Adrenal gland (tissue), 5 donors: ENCODE data around the gene CENPE.

ENCODE experiments used
- POLR2A ChIP-seq, 2 donors: fragments of 450-650 bp; IDR thresholded peaks; one replicate each; pipeline ENCODE4 v1.6.1; 2017; ENCODE audit warnings: antibody characterized with exemption in 2 of 2, mild to moderate bottlenecking in 2 of 2, moderate library complexity in 1 of 2
- TF ChIP-seq, protein P1 (sequence below), 6 experiments: fragments of 450-650 bp in 4 of 6; fragments of 200-600 bp in 2 of 6; sonication (generic) in 1 of 6; IDR thresholded peaks; 1 replicate in 5 of 6; 2 replicates in 1 of 6; pipeline versions ENCODE4 v1.5.1 to v1.8.0; 2016 to 2021; ENCODE audit warnings: antibody characterized with exemption in 6 of 6, mild to moderate bottlenecking in 2 of 6, moderate library complexity in 1 of 6
- donor health status: DM: no; HTN: no; CAD: no.

DNA sequence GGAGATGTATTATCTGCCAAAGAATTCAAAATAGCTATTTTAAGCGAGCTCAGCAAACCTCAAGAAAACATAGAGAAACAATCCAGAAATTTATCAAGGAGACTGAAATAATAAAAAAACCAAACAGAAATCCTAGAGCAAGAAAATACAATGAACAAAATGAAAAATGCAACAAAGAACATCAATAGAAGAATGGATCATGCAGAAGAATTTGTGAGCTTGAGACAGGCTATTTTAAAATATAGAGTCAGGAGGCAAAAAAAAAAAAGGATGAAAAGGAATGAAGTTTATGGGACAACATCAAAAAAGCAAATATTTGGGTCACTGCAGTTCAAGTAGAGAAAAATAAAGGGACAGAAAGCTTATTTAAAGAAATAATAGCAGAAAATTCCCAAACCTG is 29.1 kb downstream of the CENPE start:
- TF ChIP-seq, protein P1, sequence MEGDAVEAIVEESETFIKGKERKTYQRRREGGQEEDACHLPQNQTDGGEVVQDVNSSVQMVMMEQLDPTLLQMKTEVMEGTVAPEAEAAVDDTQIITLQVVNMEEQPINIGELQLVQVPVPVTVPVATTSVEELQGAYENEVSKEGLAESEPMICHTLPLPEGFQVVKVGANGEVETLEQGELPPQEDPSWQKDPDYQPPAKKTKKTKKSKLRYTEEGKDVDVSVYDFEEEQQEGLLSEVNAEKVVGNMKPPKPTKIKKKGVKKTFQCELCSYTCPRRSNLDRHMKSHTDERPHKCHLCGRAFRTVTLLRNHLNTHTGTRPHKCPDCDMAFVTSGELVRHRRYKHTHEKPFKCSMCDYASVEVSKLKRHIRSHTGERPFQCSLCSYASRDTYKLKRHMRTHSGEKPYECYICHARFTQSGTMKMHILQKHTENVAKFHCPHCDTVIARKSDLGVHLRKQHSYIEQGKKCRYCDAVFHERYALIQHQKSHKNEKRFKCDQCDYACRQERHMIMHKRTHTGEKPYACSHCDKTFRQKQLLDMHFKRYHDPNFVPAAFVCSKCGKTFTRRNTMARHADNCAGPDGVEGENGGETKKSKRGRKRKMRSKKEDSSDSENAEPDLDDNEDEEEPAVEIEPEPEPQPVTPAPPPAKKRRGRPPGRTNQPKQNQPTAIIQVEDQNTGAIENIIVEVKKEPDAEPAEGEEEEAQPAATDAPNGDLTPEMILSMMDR (IDR thresholded peaks at IDR 0.05), result no peak
- TF ChIP-seq POLR2A (IDR thresholded peaks at IDR 0.05), result no peak
